Lung microvascular endothelial cell (primary cell): Measurements from ENCODE around the gene LAGE3. TPM values are rescaled to one million over a fixed set of nuclear protein-coding genes. Genes with fewer than 3 reads are reported as not detected.

Source experiments
- DNase-seq, 2 donors: peaks; one replicate each; pipeline versions ENCODE4 v3.0.0 to v3.0.0-alpha.2; 2010; ENCODE audit warnings: low read depth in 2 of 2
- total RNA-seq: library from RNA; depleted of rRNA; stranded (reverse); fragments of >200 nt; gene quantifications from 2 replicates; pipeline ENCODE4 v1.2.1, GENCODE V29; 2014

Gene LAGE3
- total RNA-seq, 1 donor from 2014 or later = 19.8 TPM

- no peak for DNase-seq
Observed at GRCh38 chrX:154477891-154478477, 1.1 kb downstream of the LAGE3 start.

DNA sequence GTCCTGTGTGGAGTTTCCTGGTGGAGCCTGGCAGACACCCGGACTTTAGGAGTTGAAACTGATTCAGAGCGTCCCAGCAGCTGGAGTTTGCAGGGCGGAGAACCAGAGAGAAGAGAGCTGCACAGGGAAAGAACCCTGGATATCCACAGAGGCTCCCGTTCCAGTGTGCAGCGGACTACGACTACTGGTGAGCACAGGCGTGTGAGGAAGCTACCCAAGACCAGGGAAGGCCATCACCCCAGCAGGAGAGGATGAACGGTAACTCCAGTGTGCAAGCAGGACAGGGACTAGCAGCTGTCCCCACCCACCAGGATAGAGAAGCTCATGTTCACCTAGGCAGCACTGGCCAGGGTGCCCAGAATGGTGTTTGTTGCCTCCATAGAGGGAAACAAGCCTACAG lies 2.3 kb downstream of the LAGE3 start:
- no peak for DNase-seq

GRCh38 chrX:154473683-154474082 lies 5.4 kb downstream of the LAGE3 start:
- no peak for DNase-seq

GRCh38 chrX:154472685-154473632 lies 6.1 kb downstream of the LAGE3 start:
- no peak for DNase-seq

DNA sequence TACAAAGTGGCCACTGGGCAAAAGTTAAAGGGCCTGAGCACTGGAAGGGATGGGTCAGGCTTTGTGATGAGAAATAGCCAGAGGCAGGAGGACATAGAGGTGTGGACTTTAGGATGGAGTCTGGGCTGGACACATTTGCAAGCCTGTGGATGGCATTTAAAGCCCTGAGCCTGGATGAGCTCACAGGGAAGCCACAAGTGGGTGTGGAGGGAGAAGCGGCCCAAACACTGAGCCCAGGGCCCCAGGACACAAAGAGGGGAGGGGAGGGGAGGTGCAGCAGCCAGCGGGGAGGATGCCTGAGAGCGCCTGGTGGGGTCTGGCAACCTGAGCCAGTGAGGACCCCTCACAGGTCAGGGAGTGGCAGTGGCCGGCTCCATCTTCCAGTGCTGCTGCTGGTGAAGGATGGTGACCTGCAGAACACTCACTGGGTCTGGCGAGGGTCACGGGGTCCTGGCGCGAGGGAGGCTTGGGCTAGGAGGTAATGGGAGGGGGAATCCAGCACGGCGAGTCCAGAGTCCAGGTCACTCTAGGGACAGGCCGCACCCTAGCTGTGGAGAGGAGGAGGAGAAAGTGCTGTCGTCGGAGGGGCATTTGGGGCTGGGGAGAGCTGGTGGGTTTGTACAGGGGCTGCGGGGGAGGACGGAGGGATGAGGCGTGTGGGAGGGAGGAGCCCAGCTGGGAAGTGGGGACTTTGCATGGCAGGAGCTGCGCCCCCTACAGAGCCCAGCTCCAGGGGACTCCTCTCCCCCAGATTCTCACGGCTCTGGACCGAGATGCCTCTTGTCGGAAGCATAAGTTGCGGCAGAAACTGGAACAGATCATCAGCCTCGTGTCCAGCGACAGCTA lies 7.0 kb downstream of the LAGE3 start:
- no peak for DNase-seq

GRCh38 chrX:154470914-154471568 lies 8.0 kb downstream of the LAGE3 start:
- DNase-seq = no peak

DNA sequence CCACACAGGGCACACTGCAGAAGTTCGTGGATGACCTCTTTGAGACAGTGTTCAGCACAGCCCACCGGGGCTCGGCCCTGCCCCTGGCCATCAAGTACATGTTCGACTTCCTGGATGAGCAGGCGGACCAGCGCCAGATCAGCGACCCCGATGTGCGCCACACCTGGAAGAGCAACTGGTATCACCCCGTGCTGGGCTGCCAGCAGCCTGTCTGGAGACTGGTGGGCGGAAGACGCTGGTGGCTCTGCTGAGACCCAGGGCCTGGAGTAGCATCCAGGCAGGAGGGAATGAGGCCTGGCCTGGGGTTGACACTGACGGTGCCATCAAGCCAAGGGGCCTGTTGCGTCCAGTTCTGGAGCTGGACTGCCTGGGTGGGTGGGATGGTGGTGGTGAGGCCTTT lies 8.6 kb downstream of the LAGE3 start:
- no peak for DNase-seq

DNA sequence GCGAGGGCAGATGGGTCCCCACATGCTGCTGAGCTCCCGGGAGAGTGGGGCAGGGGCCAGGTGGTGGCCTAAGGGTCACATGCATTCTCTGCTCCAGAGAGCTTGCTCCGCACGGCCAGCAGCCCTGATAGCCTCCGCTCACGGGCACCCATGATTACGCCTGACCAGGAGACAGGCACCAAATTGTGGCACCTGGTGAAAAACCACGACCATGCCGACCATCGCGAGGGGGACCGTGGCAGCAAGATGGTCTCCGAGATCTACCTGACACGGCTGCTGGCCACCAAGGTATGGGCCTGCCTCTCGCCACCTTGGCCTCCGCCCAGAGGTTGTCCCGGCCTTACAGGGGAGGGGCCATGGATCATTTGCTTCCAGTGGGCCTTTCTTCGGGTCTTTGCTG lies 9.2 kb downstream of the LAGE3 start:
- no peak for DNase-seq

GRCh38 chrX:154469114-154469513 lies 10.0 kb downstream of the LAGE3 start:
- no peak for DNase-seq

DNA sequence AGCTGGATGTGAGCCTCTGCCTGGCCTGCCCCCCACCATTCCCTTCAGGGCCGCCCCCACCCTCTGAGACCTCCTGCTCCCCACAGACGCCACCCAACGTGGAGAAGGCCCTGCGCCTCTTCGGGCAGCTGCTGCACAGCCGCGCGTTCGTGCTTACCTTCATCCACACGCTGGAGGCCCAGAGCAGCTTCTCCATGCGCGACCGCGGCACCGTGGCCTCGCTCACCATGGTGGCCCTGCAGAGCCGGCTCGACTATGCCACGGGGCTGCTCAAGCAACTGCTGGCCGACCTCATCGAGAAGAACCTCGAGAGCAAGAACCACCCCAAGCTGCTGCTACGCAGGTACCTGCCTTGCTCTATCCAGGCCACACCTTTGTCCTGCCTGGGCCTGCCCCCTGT lies 10.9 kb downstream of the LAGE3 start:
- no peak for DNase-seq

- DNase-seq = no peak
Observed at GRCh38 chrX:154467556-154467955, 11.5 kb downstream of the LAGE3 start.

DNA sequence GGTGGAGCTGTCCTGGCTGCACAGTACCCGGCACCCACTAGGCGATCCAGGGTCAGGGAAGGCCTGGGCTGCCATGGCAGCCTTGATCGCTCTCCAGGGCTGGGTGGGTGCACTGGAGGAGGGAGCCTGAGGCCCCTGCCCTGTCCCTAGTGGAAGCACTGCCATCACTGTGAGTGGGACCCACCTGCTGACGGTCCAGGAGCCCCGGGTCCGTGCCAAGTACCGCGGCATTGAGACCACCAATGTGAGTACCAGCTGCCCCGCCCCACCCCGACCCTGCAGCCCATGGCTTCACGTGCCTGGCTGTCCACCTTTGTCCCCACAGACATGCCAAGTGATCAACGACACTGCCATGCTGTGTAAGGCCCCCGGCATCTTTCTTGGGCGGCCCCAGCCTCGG lies 12.2 kb downstream of the LAGE3 start:
- DNase-seq = no peak

DNA sequence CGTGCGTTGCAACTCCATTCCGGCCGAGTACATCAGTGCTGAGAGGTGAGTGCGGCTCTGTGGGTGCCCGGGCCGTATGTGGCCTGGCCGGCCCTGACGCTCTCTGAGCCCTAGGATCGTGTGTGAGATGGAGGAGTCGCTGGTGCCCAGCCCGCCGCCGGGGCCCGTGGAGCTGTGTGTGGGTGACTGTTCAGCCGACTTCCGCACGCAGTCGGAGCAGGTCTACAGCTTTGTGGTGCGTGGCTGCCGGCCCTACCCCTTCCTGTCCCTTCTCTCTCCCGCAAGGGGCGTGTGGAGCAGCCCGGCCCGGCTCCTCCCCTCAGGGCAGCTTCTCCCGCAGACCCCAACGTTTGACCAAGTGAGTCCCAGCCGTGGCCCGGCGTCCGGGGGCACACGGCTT lies 13.0 kb downstream of the LAGE3 start:
- DNase-seq = no peak

GRCh38 chrX:154465601-154466000 lies 13.5 kb downstream of the LAGE3 start:
- no peak for DNase-seq

DNA sequence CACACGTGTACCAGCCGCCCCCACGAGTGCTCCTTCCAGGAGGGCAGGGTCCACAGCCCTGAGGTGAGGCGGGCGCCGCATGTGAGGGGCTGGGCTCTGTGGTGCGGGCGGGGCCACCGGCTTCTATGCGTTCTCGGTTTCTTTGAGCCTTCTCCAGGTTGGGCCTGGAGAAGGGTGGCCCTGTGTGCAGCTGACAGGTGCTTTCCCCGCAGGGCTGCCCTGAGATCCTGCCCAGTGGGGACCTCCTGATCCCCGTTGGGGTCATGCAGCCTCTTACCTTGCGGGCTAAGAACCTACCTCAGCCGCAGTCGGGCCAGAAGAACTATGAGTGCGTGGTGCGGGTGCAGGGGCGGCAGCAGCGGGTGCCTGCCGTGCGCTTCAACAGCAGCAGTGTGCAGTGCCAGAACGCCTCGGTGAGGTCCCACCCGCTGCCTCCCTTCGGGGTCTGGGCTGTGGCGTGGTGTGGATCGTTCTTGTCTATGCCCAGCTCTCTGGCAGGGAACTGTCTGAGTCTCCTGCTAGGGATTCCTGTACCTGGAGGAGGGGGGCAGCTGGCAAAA lies 14.2 kb downstream of the LAGE3 start:
- DNase-seq = no peak

GRCh38 chrX:154463611-154464220 lies 15.4 kb downstream of the LAGE3 start:
- no peak for DNase-seq

- DNase-seq = no peak
Observed at GRCh38 chrX:154462396-154462795, 16.7 kb downstream of the LAGE3 start.

DNA sequence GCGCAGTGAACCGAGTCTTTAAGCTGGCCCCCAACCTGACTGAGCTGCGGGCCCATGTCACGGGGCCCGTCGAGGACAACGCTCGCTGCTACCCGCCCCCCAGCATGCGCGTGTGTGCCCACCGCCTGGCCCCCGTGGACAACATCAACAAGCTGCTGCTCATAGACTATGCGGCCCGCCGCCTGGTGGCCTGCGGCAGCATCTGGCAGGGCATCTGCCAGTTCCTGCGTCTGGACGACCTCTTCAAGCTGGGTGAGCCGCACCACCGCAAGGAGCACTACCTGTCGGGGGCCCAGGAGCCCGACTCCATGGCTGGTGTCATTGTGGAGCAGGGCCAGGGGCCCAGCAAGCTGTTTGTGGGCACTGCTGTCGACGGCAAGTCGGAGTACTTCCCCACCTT lies 18.8 kb downstream of the LAGE3 start:
- no peak for DNase-seq

- DNase-seq = no peak
Observed at GRCh38 chrX:154459832-154460231, 19.2 kb downstream of the LAGE3 start.

- DNase-seq = no peak
Observed at GRCh38 chrX:154458954-154459778, 19.9 kb downstream of the LAGE3 start.
